Omental fat pad (tissue), 4 donors: ENCODE measurements around the gene MROH7. TPM values are rescaled to one million over a fixed set of nuclear protein-coding genes. Genes with fewer than 3 reads are reported as not detected.
"Not testable (repeated sequence)": the region's sequence is repeated elsewhere in the genome, so short reads cannot be mapped to it uniquely, and the experiment has no call there.

ENCODE experiments used
- ATAC-seq: fragments of 150-250 bp; one replicate; pipeline ENCODE4 v1.9.1; 2016; ENCODE audit warnings: mild to moderate bottlenecking, moderate library complexity; ENCODE audit not compliant: low FRiP score
- DNase-seq: peaks from one replicate; pipeline ENCODE4 v3.0.0-alpha.2; 2019; ENCODE audit warnings: low spot score
- CTCF ChIP-seq, 3 donors: fragments of 450-650 bp; IDR thresholded peaks; one replicate each; pipeline ENCODE4 v1.5.1; 2016 to 2017; ENCODE audit warnings: antibody characterized with exemption in 3 of 3, mild to moderate bottlenecking in 3 of 3, moderate library complexity in 2 of 3
- total RNA-seq, 4 donors: library from RNA; depleted of rRNA; stranded (reverse); fragments of >200 nt; gene quantifications; one replicate each; pipeline ENCODE4 v1.1.0, GENCODE V29; 2016

MROH7 gene
- total RNA-seq, 4 donors from 2014 or later, result 0.82 to 2.2 (median 1.4) TPM

- TF ChIP-seq CTCF (IDR thresholded peaks at IDR 0.05), result no peak
- no peak for ATAC-seq
- DNase-seq, result no peak
Observed at GRCh38 chr1:54619749-54620148, 21.8 kb upstream of the MROH7 start.

GRCh38 chr1:54623216-54624007 lies 18.2 kb upstream of the MROH7 start, which contains the start of gene FAM151A:
Gene FAM151A (minus strand): TSS chr1:54623525. CDS start chr1:54623395, 130 bp downstream.
- no peak for TF ChIP-seq CTCF (IDR thresholded peaks at IDR 0.05)
- no peak for DNase-seq
- ATAC-seq, result no peak

GRCh38 chr1:54624466-54625464 lies 16.8 kb upstream of the MROH7 start:
- ATAC-seq (no peak), DNase-seq (no peak)
- TF ChIP-seq CTCF (IDR thresholded peaks at IDR 0.05), result no peak

- ATAC-seq, result no peak
Observed at GRCh38 chr1:54627196-54627595, 14.4 kb upstream of the MROH7 start.

GRCh38 chr1:54635804-54636203 lies 5.8 kb upstream of the MROH7 start:
- ATAC-seq, DNase-seq: not testable (repeated sequence)

More at GRCh38 chr1:54627196-54627595, 14.4 kb upstream of the MROH7 start:
- DNase-seq, result no peak
- no peak for TF ChIP-seq CTCF (IDR thresholded peaks at IDR 0.05)

- DNase-seq, ATAC-seq: not testable (repeated sequence)
Observed at GRCh38 chr1:54636461-54637446, 4.8 kb upstream of the MROH7 start.

- no peak for TF ChIP-seq CTCF (IDR thresholded peaks at IDR 0.05)
- no peak for ATAC-seq
- DNase-seq, result no peak
Observed at GRCh38 chr1:54640361-54640760, 1.2 kb upstream of the MROH7 start.
